ENCODE measurements around the gene MAP1S.
A peak's percentile ranks its signal among the peaks of the same experiment; 100 is the strongest.

The MAP1S gene

DNA sequence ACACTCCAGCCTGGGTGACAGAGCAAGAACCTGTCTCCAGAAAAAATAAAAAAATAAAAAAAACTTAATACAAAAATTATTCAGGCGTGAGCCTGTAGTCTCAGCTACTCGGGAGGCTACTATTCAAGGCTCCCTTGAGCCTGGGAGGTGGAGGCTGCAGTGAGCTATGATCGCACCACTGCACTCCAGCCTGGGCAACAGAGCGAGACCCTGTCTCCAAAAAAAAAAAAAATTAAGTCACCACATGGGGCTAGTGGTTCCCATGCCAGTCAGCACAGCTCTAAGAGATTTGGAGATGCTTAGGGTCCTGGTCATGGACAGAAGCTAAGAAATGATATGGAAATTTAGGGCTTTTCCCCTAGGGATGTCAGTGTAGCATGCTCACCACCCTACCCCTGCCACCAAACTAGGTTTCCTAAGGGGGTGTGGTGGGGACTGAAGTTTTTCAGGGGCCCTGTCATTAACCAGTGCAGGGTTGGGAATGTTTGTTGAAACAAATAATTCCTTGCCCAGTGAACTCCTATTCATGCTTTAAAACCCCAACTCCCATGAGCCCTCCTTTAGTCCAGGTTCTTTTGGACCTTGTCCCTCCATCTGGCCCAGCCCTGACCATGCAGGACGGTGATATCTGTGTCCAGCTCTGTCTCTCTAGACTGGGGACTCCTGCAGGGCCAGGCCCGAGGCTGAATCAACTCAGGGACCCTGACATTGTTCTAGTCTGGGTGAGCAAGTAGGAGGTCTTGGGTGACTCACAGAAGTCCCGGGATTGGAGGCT is 33.8 kb downstream of the MAP1S start:
- no peak overlapping the region for H3K4me3 ChIP-seq (replicated peaks in 1 of 2; ENCODE audit: low read depth in 2 of 2, low read length in 2 of 2)
- no peak for DNase-seq (ENCODE audit: low read depth in 2 of 2)

DNA sequence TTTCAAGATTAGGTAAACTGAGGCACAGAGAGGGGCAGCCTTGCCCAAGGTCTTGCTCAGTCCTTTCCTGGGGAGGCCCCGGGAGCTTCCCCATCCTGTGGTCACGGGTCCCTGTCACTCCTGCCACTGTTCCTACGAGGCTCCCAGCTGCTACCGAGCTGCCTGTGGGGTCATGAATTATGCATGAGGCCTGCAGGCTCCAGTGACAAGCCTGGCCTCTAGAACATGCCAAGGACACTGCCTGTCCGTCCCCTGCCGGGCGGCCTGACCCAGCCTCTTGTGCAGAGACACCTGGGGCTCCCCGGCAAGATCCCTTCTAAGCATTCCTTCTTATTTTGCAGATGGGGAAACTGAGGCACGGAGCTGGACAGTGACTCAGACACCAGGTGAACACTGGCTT is 34.7 kb downstream of the MAP1S start:
- TF ChIP-seq CTCF (IDR thresholded peaks at IDR 0.05; ENCODE audit: low read depth, low read length): no peak
- no peak for DNase-seq (ENCODE audit: low read depth in 2 of 2)
- H3K4me3 ChIP-seq (replicated peaks in 1 of 2; ENCODE audit: low read depth in 2 of 2, low read length in 2 of 2): no peak overlapping the region

More for the DNA sequence above, 33.8 kb downstream of the MAP1S start:
- TF ChIP-seq CTCF (IDR thresholded peaks at IDR 0.05; ENCODE audit: low read depth, low read length): no peak

GRCh38 chr19:17754634-17755442 is 35.6 kb downstream of the MAP1S start:
- H3K4me3 ChIP-seq (replicated peaks in 1 of 2; ENCODE audit: low read depth in 2 of 2, low read length in 2 of 2): no peak overlapping the region
- DNase-seq (ENCODE audit: low read depth in 2 of 2): no peak
- no peak for TF ChIP-seq CTCF (IDR thresholded peaks at IDR 0.05; ENCODE audit: low read depth, low read length)

DNA sequence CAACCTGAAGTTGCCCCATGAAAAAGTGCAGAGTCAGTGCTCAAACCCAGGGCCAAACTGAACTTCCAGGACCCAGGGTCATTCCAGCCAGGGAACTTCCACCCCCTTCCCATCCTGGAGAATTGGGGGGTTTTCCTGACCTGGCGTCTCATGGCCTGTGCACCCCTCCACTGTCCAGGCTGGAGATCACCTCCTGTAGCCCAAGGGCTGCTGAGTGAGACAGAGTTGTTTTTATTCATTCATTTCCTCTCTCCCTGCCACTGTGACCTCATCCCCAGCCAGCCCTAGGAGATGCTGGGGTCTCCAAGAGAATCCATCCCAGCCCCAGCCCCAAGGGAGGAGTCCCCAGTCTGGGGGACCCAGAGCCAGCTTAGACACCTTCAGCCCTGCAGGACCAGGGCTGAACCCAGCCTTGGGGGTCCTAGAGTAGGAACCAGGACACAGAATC is 36.2 kb downstream of the MAP1S start:
- no peak overlapping the region for H3K4me3 ChIP-seq (replicated peaks in 1 of 2; ENCODE audit: low read depth in 2 of 2, low read length in 2 of 2)
- TF ChIP-seq CTCF (IDR thresholded peaks at IDR 0.05; ENCODE audit: low read depth, low read length): no peak
- no peak for DNase-seq (ENCODE audit: low read depth in 2 of 2)

- H3K4me3 ChIP-seq (replicated peaks in 1 of 2; ENCODE audit: low read depth in 2 of 2, low read length in 2 of 2): no peak overlapping the region
- DNase-seq (ENCODE audit: low read depth in 2 of 2): peak; percentile 47 to 64
Observed at GRCh38 chr19:17755977-17756670, 36.8 kb downstream of the MAP1S start.

More at GRCh38 chr19:17755977-17756670, 36.8 kb downstream of the MAP1S start:
- TF ChIP-seq CTCF (IDR thresholded peaks at IDR 0.05; ENCODE audit: low read depth, low read length): no peak
